Activated CD8-positive, alpha-beta T cell treated with anti-CD3 and anti-CD28 coated beads for 36 hours (primary cell): Measurements from ENCODE around the gene LTK. TPM values are rescaled to one million over a fixed set of nuclear protein-coding genes. Genes with fewer than 3 reads are reported as not detected.

Source experiments
- ATAC-seq: fragments of 200-7000 bp; cut with Tn5 transposase; one replicate; pipeline ENCODE4 v1.10.0; 2021; ENCODE audit warnings: mild to moderate bottlenecking, moderate library complexity
- CTCF ChIA-PET: fragments of 350-600 bp; sonication (Branson Sonifier 250); formaldehyde crosslinking; loops from one replicate; lab custom pipeline; 2021; ENCODE audit warnings: antibody characterized with exemption; lab: Charles Lee
- POLR2A ChIA-PET: fragments of 350-600 bp; sonication (Branson Sonifier 250); formaldehyde crosslinking; loops from one replicate; lab custom pipeline; 2021; ENCODE audit warnings: antibody characterized with exemption; lab: Charles Lee
- DNase-seq: peaks from one replicate; pipeline ENCODE4 v3.0.0-alpha.2; 2020
- H3K27ac Mint-ChIP-seq: one replicate; pipeline ENCODE4 v1.8.0; 2021; ENCODE audit warnings: mild to moderate bottlenecking, mixed read lengths
- H3K27me3 Mint-ChIP-seq: one replicate; pipeline ENCODE4 v1.8.0; 2021; ENCODE audit warnings: mixed read lengths
- H3K36me3 Mint-ChIP-seq: one replicate; pipeline ENCODE4 v1.8.0; 2021; ENCODE audit warnings: low read depth, mixed read lengths
- H3K4me1 Mint-ChIP-seq: one replicate; pipeline ENCODE4 v1.8.0; 2021; ENCODE audit warnings: low read depth, mixed read lengths
- H3K4me3 Mint-ChIP-seq: one replicate; pipeline ENCODE4 v1.8.0; 2021; ENCODE audit warnings: mild to moderate bottlenecking, moderate library complexity, mixed read lengths
- H3K9me3 Mint-ChIP-seq: one replicate; pipeline ENCODE4 v1.8.0; 2021; ENCODE audit warnings: mixed read lengths
- intact Hi-C: fragments of 100-400 bp; cut with micrococcal nuclease; formaldehyde crosslinking; loops from one replicate; pipeline ENCODE4 v1.10.0; 2022
- total RNA-seq, 2 experiments: library from RNA; stranded (reverse); gene quantifications; one replicate each; pipeline ENCODE4 v1.2.3, GENCODE V29; 2021
- TF ChIP-seq, protein P1 (sequence below): fragments of 200-600 bp; IDR thresholded peaks from one replicate; pipeline ENCODE4 v1.8.0; 2022; ENCODE audit warnings: antibody characterized with exemption, mild to moderate bottlenecking

The LTK gene
- total RNA-seq, 2 experiments from 2014 or later = 0.81 to 0.83 TPM

DNA sequence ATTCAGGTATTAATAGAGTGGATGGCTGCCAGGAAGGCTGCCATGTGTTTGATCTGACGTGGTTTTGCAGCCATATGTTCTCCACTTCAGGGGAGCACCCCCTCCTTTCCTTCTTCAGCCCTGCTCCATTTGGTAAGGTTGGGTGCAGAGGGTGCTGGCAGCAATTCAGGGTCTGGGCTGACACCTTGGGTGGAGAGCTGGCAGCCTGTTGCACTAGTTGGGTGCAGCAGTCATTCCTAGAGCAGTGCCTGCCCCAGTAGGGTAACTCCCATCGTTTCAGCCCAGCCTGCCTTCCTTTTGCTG is 46.9 kb upstream of the LTK start:
- intact Hi-C loops = no loop called here
- Mint-ChIP-seq H3K27me3 (peaks cover 14% of the 10 kb centered on the region), H3K4me1 (peaks cover 14% of the 10 kb centered on the region), H3K4me3 (no peak overlapping the region), H3K27ac (no peak overlapping the region), H3K36me3 (no peaks in the 10 kb centered on the region), H3K9me3 (no peaks in the 10 kb centered on the region)
- ATAC-seq (no peak), DNase-seq (no peak)
- ChIA-PET CTCF (no interaction called here), POLR2A (no interaction called here)
- TF ChIP-seq, protein P1, sequence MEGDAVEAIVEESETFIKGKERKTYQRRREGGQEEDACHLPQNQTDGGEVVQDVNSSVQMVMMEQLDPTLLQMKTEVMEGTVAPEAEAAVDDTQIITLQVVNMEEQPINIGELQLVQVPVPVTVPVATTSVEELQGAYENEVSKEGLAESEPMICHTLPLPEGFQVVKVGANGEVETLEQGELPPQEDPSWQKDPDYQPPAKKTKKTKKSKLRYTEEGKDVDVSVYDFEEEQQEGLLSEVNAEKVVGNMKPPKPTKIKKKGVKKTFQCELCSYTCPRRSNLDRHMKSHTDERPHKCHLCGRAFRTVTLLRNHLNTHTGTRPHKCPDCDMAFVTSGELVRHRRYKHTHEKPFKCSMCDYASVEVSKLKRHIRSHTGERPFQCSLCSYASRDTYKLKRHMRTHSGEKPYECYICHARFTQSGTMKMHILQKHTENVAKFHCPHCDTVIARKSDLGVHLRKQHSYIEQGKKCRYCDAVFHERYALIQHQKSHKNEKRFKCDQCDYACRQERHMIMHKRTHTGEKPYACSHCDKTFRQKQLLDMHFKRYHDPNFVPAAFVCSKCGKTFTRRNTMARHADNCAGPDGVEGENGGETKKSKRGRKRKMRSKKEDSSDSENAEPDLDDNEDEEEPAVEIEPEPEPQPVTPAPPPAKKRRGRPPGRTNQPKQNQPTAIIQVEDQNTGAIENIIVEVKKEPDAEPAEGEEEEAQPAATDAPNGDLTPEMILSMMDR = no peak

DNA sequence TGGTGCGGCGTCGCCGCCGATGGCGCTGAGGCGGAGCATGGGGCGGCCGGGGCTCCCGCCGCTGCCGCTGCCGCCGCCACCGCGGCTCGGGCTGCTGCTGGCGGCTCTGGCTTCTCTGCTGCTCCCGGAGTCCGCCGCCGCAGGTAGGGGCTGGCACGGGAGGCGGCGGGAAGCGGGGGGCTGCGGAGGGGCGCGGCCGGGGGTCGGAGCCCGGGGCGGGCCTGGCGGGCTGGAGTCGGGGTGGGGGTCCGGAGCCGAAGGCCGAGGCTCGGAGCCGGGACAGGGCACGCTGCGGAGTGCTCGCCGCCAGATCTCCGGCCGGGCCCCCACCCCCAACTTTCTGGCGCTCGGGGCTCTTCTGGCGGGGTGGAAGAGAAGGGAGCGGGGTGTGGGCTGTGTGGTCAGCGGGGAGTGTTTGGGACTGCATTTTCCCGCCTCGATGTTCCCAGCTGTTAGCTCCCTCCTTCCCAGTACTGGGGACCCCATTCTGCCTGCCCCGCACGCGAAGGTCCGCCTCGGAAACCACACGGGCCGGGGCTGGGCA is 45.7 kb upstream of the LTK start:
- Mint-ChIP-seq H3K9me3 (no peaks in the 10 kb centered on the region), H3K27me3 (peaks cover 14% of the 10 kb centered on the region), H3K4me3 (peak overlapping the region; percentile 69), H3K4me1 (peaks cover 14% of the 10 kb centered on the region), H3K36me3 (no peaks in the 10 kb centered on the region), H3K27ac (no peak overlapping the region)
- DNase-seq (no peak), ATAC-seq (no peak)
- CTCF ChIA-PET = interaction anchor here (1.0 to 4.0 kb wide), 2 partner anchors 44 to 252 kb away, joined by 5 to 17 read pairs; no protein-coding TSS in a partner anchor
- POLR2A ChIA-PET = interaction anchor here (1.0 kb wide), 2 partner anchors 15 to 94 kb away, joined by 3 read pairs; no protein-coding TSS in a partner anchor
- TF ChIP-seq, protein P1 = no peak
- intact Hi-C loops = no loop called here

DNA sequence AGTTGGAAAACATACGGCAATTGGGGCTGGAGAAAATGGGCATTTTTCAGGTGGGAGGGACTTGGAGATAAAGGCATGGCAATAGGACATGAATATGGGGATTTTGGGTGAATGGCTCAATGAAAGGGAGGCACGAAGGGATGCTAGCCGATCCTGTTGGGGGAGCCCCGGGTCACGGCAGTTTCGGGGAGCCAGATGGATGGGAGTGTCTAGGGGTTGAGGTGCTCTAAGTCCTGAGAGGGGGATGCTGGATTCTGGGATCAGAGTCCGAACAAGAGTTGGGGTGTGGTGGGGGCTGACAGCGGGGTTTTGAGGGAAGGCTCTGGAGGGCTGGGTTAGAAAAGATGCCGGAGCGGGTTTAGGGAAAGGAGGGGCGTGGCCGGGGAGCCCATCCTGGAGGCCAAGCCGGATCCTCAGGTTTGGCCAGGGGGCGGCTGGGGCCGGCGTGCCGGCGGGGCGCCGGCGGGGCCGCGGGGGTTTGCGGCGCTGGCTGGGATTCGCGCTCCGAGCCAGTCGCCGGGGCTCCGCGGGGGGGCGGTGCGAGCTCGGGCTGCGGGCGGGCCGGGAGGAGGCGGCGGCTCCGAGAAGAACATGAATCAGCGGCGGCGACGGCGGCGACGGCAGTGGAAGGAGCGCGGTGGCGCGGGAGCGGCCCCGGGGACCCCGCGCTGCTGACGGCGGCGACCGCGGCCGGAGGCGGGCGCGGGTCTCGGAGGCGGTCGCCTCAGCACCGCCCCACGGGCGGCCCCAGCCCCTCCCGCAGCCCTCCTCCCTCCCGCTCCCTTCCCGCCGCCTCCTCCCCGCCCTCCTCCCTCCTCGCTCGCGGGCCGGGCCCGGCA is 45.0 kb upstream of the LTK start, which contains the start of gene TYRO3:
Gene TYRO3 (plus strand): TSS at position 813 of the 839 bp plus-strand sequence. CDS start 46 bp downstream, outside the sequence.
- Mint-ChIP-seq H3K9me3 (no peaks in the 10 kb centered on the region), H3K4me3 (peak within 1 kb of the TSS; percentile 69), H3K27ac (peak within 1 kb of the TSS; percentile 69), H3K27me3 (peaks cover 14% of the 10 kb centered on the region), H3K4me1 (peaks cover 14% of the 10 kb centered on the region), H3K36me3 (no peaks in the 10 kb centered on the region)
- intact Hi-C loops = no loop called here
- ChIA-PET POLR2A (interaction anchor here (0.8 to 2.9 kb wide), 5 partner anchors 14 to 252 kb away, joined by 3 to 11 read pairs (median 3); partner anchors contain the start of gene RPAP1), CTCF (interaction anchor here (0.6 to 4.0 kb wide), 30 partner anchors 8 to 334 kb away, joined by 3 to 17 read pairs (median 4); partner anchors contain the start of genes LTK, MAPKBP1 and RPAP1)
- TF ChIP-seq, protein P1 = no peak
- peak; percentile 79 for DNase-seq
- peak; percentile 61 for ATAC-seq

DNA sequence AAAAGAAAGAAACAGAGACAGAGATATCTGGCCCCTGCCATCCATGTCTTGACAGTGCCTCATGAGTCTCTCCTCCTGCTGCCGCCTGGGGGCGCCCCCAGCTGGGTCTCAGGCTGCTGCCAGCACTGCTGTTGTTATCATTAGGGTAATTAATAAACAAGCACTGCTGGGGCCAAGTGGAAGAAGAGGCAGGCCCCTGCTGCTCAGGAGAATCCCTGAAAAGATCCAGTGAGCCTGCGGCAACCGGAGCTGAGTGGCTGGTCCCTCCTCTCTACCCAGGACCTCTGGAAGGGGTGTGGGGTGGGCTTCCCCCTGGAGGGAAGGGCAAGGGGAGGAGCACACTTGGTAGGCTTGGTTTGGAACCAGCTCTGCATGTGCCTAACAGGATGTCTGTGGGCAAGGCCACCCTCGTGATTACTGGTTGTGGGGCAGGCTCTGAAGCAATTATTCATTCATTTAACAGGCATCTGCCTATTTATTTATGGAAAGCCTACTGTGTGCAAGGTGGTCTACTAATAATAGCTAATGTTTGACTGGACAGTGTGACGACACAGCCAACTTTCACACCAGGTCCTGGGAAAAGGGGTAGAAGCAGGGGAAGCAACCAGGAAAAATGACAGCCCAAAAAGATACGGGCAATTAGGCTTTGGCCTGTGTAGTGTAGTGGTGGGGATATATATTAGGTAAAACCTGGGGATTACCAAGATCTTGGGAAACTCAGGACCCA is 44.2 kb upstream of the LTK start:
- no peaks in the 10 kb centered on the region for H3K9me3 Mint-ChIP-seq
- peaks cover 14% of the 10 kb centered on the region for H3K27me3 Mint-ChIP-seq
- H3K27ac Mint-ChIP-seq = peak overlapping the region; percentile 69
- H3K36me3 Mint-ChIP-seq = no peaks in the 10 kb centered on the region
- peaks cover 14% of the 10 kb centered on the region for H3K4me1 Mint-ChIP-seq
- TF ChIP-seq, protein P1 = peak; percentile 83
- peak overlapping the region; percentile 69 for H3K4me3 Mint-ChIP-seq
- DNase-seq = peak; percentile 84
- ChIA-PET CTCF (interaction anchor here (0.6 to 4.0 kb wide), 31 partner anchors 9 to 400 kb away, joined by 3 to 17 read pairs (median 4); partner anchors contain the start of genes LTK, MAPKBP1 and RPAP1), POLR2A (interaction anchor here (0.8 to 2.9 kb wide), 3 partner anchors 13 to 253 kb away, joined by 3 to 11 read pairs (median 3); partner anchors contain the start of gene RPAP1)
- peak; percentile 85 for ATAC-seq
- intact Hi-C loops = no loop called here
